Cardiac septum (tissue), 1 donor: ENCODE measurements around the gene MOB3B. TPM values are rescaled to one million over a fixed set of nuclear protein-coding genes. Genes with fewer than 3 reads are reported as not detected.
"Not testable (repeated sequence)": the region's sequence is repeated elsewhere in the genome, so short reads cannot be mapped to it uniquely, and the experiment has no call there.

Source experiments
- DNase-seq: peaks from one replicate; pipeline ENCODE4 v3.0.0-alpha.2; 2020; ENCODE audit warnings: low spot score
- intact Hi-C: fragments of 100-400 bp; cut with DNase I; formaldehyde crosslinking; loops from one replicate; pipeline ENCODE4 v1.14.0; 2022
- total RNA-seq: library from RNA; stranded (reverse); fragmentation: NEBNext Ultra II Directional; extraction: Animal tissue kit (Norgen Biotek cat#: 25700); gene quantifications from one replicate; pipeline ENCODE4 v1.2.1, GENCODE V29; 2021
- donor health status: DM: no; HTN: no; CAD: no.

MOB3B gene
- total RNA-seq, 1 donor from 2014 or later = 0.51 TPM

DNA sequence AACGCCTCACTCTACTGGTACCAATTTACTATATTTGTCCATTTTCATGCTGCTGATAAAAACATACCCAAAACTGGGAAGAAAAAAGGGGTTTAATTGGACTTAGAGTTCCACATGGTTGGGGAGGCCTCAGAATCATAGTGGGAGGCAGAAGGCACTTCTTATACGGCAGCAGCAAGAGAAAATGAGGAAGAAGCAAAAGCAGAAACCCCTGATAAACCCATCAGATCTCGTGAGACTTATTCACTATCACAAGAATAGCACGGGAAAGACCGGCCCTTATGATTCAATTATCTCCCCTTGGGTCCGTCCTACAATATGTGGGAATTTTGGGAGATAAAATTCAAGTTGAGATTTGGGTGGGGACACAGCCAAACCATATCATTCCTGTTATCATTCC is 63.1 kb downstream of the MOB3B start:
- intact Hi-C loops, DNase-seq: not testable (repeated sequence)

DNA sequence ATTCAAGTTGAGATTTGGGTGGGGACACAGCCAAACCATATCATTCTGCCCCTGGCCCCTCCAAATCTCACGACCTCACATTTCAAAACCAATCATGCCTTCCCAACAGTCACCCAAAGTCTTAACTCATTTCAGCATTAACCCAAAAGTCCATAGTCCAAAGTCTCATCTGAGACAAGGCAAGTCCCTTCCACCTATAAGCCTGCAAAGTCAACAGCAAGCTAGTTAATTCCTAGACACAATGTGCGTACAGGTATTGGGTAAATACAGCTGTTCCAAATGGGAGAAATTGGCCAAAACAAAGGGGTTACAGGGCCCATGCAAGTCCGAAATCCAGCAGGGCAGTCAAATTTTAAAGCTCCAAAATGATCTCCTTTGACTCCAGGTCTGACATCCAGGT is 64.7 kb downstream of the MOB3B start:
- intact Hi-C loops, DNase-seq: not testable (repeated sequence)

DNA sequence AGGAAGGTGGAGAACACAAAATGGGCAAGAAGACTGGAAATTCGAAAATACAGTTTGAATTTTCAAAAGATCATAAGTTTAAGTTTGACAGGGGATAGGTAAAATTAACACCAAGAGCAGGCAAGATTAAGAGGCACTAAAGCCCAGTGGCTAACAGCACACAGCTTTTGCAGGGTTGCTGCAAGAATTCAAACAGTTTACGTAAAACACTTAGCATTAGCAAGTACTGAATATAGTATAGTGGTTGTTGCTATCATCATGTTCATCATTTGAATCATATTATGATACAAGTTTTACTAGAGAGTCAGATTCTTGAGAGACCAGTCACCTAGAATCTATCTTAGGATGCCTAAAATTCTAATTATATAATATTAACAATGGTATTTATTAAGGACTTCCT is 66.8 kb downstream of the MOB3B start:
- intact Hi-C loops = no loop called here

DNA sequence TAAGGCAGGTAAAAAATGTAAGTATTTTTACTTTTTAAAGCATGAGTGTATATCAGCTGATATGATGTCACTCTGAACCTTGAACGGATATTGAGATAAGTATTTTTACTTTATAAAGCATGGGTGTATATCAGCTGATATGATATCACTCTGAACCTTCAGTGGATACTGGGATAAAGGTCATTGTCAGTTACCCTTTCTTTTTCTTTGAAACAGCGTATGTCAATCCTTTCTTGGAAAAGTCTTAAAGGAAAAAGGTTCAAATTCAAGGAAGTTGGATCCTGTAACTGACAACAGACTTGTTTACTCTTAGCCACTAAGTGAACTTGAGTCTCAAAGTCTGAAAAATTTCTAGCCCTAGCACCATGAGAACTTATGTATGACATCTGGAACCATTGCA is 67.2 kb downstream of the MOB3B start:
- intact Hi-C loops = no loop called here

More for the DNA sequence above, 66.8 kb downstream of the MOB3B start:
- DNase-seq = no peak

GRCh38 chr9:27460226-27461023 is 69.2 kb downstream of the MOB3B start:
- intact Hi-C loops = no loop called here

More for the DNA sequence above, 67.2 kb downstream of the MOB3B start:
- no peak for DNase-seq

DNA sequence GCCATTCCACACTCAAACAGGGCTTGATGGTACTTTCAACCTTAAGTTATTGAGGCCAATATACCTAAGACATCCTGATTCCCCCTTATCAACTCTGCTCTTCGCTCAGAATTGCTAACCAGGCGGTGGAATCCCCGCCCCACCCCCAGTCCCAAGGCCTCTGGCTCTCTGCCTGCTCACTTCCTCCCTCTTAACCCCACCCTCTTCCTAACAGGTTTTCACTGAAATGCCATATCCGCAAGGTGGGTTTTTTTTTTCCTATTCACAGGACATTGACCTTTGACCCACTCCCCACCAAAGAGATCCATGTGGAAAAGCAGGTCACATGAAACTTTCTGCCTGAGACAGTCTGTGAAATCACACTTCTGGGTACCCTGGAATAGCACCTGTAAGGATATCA is 72.2 kb downstream of the MOB3B start:
- no peak for DNase-seq
- intact Hi-C loops = no loop called here

More at GRCh38 chr9:27460226-27461023, 69.2 kb downstream of the MOB3B start:
- DNase-seq = no peak

DNA sequence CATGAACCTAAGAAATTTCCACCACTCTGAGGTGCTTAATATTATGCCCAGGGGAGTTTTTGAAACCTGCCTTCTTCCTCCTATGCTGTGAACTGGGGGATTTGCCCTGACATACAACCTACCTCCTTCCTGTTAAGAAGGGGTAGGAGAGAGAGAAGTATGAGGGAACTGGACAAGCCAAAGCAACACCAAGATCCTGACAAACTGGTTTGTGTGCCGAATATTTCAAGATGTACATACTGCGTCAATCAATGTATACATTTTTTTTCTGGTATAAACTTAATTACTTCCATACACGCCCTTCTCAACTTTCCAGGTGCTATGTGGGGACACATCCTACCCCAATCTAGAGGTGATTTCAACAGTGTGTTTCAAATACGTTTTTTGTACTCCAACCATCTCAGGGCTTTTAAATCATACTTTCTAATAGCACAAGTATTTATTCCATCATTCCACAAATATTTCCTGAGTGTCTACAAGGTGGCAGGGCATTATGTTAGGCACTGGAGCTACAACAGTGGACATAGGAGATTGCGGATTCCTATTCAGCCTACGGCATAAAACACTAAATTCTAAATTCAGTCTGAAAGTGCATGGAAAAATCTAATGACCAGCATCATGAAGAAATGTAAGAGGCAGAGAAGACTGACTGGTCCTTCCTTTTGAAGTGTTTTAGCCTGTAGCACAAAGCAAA is 75.6 kb downstream of the MOB3B start:
- intact Hi-C loops = no loop called here
- DNase-seq = no peak

GRCh38 chr9:27451207-27451797 is 78.3 kb downstream of the MOB3B start:
- DNase-seq = no peak

DNA sequence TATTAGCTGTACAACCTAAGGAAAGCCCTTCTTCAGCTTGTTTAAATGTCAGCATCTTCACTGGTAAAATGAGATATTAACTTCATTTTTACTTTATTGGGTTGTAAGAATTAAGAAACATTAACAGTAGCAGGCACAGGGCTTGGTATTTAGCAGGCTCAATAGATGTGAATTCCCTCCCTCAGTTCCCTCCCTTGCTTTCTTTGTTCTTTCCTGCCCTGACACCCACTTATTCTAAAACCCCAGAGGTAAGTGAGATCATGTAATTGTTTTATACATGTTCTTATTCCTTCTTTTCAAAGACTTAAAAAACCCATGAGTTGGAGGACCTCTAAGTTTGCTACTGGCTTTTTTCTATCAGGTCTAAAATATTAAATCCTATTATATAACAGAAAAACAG is 78.9 kb downstream of the MOB3B start:
- intact Hi-C loops = no loop called here
- no peak for DNase-seq

More at GRCh38 chr9:27451207-27451797, 78.3 kb downstream of the MOB3B start:
- intact Hi-C loops = no loop called here

- DNase-seq, intact Hi-C loops: not testable (repeated sequence)
These were observed 81.3 kb downstream of the MOB3B start for GRCh38 chr9:27448356-27448755.

DNA sequence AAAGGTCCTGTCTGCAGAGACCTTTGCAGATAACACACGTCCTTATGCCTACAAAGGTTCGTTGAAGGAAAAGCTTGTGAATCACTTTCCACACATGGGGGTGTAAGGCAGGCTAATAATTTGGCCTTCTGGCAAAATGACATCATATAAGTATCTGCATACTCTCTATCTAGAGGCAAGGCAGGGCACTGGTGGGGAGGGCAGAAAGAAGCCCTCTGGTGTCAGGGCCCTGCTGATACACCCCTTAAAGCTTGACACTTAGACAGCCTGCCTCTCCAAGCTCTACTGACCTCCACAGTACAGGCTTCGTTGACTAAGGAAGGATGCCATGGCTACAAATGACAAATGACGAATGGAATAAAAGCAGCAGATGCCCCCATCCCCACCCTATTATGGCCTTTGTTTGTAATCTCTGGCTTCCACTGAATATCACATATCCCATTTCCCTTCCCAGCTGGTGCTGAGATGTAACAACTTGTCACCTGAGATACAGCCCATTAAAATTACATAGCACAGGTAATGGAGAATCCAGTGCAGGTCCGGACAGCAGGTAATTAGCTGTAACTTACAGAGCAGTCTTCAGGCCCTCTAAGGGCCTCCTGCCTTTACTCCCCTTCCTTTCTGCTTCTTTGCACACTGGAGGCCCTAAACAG is 82.5 kb downstream of the MOB3B start:
- intact Hi-C loops = no loop called here
- no peak for DNase-seq

GRCh38 chr9:27445688-27446087 is 83.9 kb downstream of the MOB3B start:
- intact Hi-C loops = no loop called here
- no peak for DNase-seq

DNA sequence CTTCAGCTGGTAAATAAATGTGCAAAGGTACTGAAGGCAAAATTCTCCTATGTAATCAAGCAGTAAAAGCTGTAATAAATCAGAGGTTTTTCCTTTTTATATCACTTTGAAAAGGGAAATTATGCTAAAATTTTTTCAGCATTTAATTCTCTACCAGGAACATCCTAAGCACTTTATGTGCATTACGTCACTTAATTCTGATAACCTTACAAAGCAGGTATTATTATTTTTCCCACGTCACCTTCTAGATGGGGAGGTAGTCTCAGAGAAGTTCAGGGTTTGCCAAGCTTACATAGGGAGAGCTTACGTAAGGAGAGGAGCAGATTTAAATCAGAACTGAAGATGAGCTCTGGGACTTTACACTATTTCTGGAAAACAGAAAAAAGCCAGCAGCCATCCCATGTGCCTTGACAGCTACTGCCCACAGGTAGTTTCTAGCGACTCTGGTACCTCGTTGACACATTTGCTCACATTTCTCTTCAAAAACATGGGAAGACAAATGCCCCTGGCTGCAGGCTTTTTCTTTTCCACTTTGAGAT is 84.5 kb downstream of the MOB3B start:
- intact Hi-C loops = no loop called here
- no peak for DNase-seq

GRCh38 chr9:27442464-27442863 is 87.2 kb downstream of the MOB3B start:
- intact Hi-C loops = no loop called here
- no peak for DNase-seq

DNA sequence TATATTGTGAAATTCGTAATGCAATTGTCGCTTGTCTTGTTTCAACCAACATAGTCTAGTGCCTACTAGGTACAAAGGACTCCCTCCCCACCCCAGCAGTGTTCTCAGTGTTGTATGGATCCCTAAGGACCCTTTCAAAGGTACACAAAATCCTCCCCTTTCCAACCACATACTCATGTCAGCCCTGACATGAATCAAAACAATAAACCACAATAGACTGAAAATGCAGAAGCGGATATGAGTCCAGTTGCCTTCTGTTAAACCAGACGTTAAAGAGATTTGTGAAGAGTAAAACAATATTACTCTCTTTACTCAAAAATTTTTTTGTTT is 87.9 kb downstream of the MOB3B start:
- DNase-seq = no peak
- intact Hi-C loops = no loop called here

- intact Hi-C loops = no loop called here
- DNase-seq = no peak
These were observed 88.5 kb downstream of the MOB3B start for GRCh38 chr9:27440888-27441740.

DNA sequence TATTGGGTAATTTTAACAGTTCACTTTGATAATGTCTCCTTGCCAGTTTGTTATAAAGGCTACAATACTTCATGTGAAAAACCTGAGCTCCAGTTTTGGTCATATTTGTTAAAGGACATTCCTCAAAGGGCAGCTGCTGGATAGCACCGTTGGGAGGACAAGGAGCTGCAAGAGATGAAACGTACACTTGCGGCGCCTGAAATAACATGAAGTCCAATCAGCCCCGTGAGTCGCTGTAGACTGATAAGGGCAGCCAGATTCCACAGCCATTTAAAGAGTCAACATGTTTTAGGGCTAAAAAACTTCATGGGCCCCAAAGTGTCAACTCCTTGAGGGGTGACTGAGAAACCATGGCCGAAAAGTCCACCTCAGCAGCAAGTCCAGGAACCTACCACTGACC is 91.1 kb downstream of the MOB3B start:
- intact Hi-C loops = no loop called here
- DNase-seq = no peak

GRCh38 chr9:27437652-27438373 is 91.8 kb downstream of the MOB3B start:
- no peak for DNase-seq
- intact Hi-C loops = no loop called here
